Lung (tissue), 12 donors: ENCODE results near the gene ABCG2. TPM values are rescaled to one million over a fixed set of nuclear protein-coding genes. Genes with fewer than 3 reads are reported as not detected.

Source experiments
- ATAC-seq: fragments of 200-7000 bp; cut with Tn5 transposase; one replicate; pipeline ENCODE4 v1.9.1; 2020; ENCODE audit warnings: moderate number of reproducible peaks; ENCODE audit not compliant: insufficient read depth, low FRiP score
- DNase-seq, 3 donors: peaks; one replicate each; pipeline ENCODE4 v3.0.0-alpha.2; 2013 to 2017
- H3K27ac ChIP-seq, 2 donors: one replicate each; pipeline ENCODE4 v1.5.1; 2013; ENCODE audit warnings: mild to moderate bottlenecking in 2 of 2, moderate library complexity in 2 of 2, control low read depth in 1 of 2, inconsistent platforms in 1 of 2, low read depth in 1 of 2, low read length in 1 of 2
- H3K27me3 ChIP-seq, 3 donors: one replicate each; pipeline ENCODE4 v1.5.1; 2013; ENCODE audit warnings: low read length in 2 of 3; ENCODE audit not compliant: control insufficient read depth in 3 of 3, insufficient read depth in 3 of 3
- H3K36me3 ChIP-seq, 4 donors: one replicate each; pipeline ENCODE4 v1.5.1; 2013; ENCODE audit warnings: low read length in 4 of 4, mild to moderate bottlenecking in 1 of 4, moderate library complexity in 1 of 4; ENCODE audit not compliant: control insufficient read depth in 4 of 4, insufficient read depth in 4 of 4
- H3K4me1 ChIP-seq, 5 donors: one replicate each; pipeline ENCODE4 v1.5.1; 2013; ENCODE audit warnings: low read length in 5 of 5, mild to moderate bottlenecking in 2 of 5, moderate library complexity in 1 of 5; ENCODE audit not compliant: control insufficient read depth in 5 of 5, insufficient read depth in 5 of 5
- H3K4me3 ChIP-seq: one replicate; pipeline ENCODE4 v1.5.1; 2013; ENCODE audit warnings: mild to moderate bottlenecking, control low read depth, moderate library complexity
- H3K9ac ChIP-seq, 2 donors: one replicate each; pipeline ENCODE4 v1.5.1; 2013; ENCODE audit warnings: low read length in 2 of 2, control low read depth in 1 of 2; ENCODE audit not compliant: insufficient read depth in 1 of 2
- H3K9me3 ChIP-seq, 4 donors: one replicate each; pipeline ENCODE4 v1.5.1; 2013; ENCODE audit warnings: low read length in 3 of 4, mild to moderate bottlenecking in 1 of 4, moderate library complexity in 1 of 4; ENCODE audit not compliant: control insufficient read depth in 4 of 4, insufficient read depth in 3 of 4
- WGBS, 2 donors: extraction: QIAGEN DNeasy Blood & Tissue Kit; methylation state at CpG; one replicate each; pipeline ENCODE4 v1.1.7; 2013; 5-methylcytosine and 5-hydroxymethylcytosine counted together
- polyA plus RNA-seq, 2 donors: library from polyadenylated mRNA; stranded (reverse); fragments of 200-250 nt; gene quantifications; one replicate each; pipeline ENCODE4 v1.2.1, GENCODE V29; 2013
- total RNA-seq, 2 donors: library from RNA; depleted of rRNA in 1 of 2; stranded (reverse); fragments of >200 nt in 1 of 2; gene quantifications; one replicate each; pipeline ENCODE4 v1.2.1, GENCODE V29; 2014 to 2021
- TF ChIP-seq, protein P1 (sequence below): IDR thresholded peaks from 2 replicates; pipeline ENCODE4 v1.5.1; 2012; ENCODE audit warnings: mild to moderate bottlenecking; ENCODE audit errors: control extremely low read depth, extremely low read depth
- donor health status: control.
- donor health status: control.
- donor health status: Bipolar disorder and iron deficiency.
- donor health status: healthy.
- donor health status: DM: yes; HTN: yes; CAD: no.

ABCG2 gene
- total and polyA plus RNA-seq, 4 donors, result 1.0 to 15.7 (median 3.3) TPM

- no peak overlapping the region for H3K27ac ChIP-seq
- WGBS, 2 donors, result 90 to 93% methylated on average over 8 of the region's 8 CpGs
Observed at GRCh38 chr4:88043586-88044340, 114.7 kb downstream of the ABCG2 start.

GRCh38 chr4:88043001-88043400 lies 115.4 kb downstream of the ABCG2 start:
- H3K27me3 ChIP-seq, result no peaks in the 10 kb centered on the region
- H3K9ac ChIP-seq, result no peak overlapping the region
- ATAC-seq, result no peak
- no peak overlapping the region for H3K27ac ChIP-seq
- no peaks in the 10 kb centered on the region for H3K4me1 ChIP-seq
- 49 to 75% methylated on average over 1 of the region's 1 CpG for WGBS, 2 donors
- H3K4me3 ChIP-seq, result no peak overlapping the region
- no peak for DNase-seq
- H3K9me3 ChIP-seq, result no peaks in the 10 kb centered on the region
- peaks cover 17 to 61% (median 40%) of the 10 kb centered on the region in 4 donors for H3K36me3 ChIP-seq
- TF ChIP-seq, protein P1, sequence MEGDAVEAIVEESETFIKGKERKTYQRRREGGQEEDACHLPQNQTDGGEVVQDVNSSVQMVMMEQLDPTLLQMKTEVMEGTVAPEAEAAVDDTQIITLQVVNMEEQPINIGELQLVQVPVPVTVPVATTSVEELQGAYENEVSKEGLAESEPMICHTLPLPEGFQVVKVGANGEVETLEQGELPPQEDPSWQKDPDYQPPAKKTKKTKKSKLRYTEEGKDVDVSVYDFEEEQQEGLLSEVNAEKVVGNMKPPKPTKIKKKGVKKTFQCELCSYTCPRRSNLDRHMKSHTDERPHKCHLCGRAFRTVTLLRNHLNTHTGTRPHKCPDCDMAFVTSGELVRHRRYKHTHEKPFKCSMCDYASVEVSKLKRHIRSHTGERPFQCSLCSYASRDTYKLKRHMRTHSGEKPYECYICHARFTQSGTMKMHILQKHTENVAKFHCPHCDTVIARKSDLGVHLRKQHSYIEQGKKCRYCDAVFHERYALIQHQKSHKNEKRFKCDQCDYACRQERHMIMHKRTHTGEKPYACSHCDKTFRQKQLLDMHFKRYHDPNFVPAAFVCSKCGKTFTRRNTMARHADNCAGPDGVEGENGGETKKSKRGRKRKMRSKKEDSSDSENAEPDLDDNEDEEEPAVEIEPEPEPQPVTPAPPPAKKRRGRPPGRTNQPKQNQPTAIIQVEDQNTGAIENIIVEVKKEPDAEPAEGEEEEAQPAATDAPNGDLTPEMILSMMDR, result no peak

More at GRCh38 chr4:88043586-88044340, 114.7 kb downstream of the ABCG2 start:
- no peaks in the 10 kb centered on the region for H3K4me1 ChIP-seq
- ATAC-seq (no peak), DNase-seq (no peak)
- TF ChIP-seq, protein P1, result no peak
- H3K9me3 ChIP-seq, result no peaks in the 10 kb centered on the region
- H3K4me3 ChIP-seq, result no peak overlapping the region
- H3K9ac ChIP-seq, result no peak overlapping the region
- H3K36me3 ChIP-seq, result peaks cover 14 to 56% (median 36%) of the 10 kb centered on the region in 4 donors
- no peaks in the 10 kb centered on the region for H3K27me3 ChIP-seq

- Histone ChIP-seq H3K4me1 (no peaks in the 10 kb centered on the region), H3K9me3 (no peaks in the 10 kb centered on the region), H3K4me3 (no peak overlapping the region), H3K36me3 (peaks cover 23 to 61% (median 45%) of the 10 kb centered on the region in 4 donors), H3K9ac (no peak overlapping the region), H3K27ac (no peak overlapping the region), H3K27me3 (no peaks in the 10 kb centered on the region)
- TF ChIP-seq, protein P1, result no peak
- DNase-seq (no peak), ATAC-seq (no peak)
- 89 to 93% methylated on average over 2 of the region's 2 CpGs for WGBS, 2 donors
Observed at GRCh38 chr4:88041626-88042025, 116.8 kb downstream of the ABCG2 start.
